Measurements from ENCODE around the gene CARM1. TPM values are rescaled to one million over a fixed set of nuclear protein-coding genes. Genes with fewer than 3 reads are reported as not detected.

The CARM1 gene
- total and polyA plus RNA-seq, 2 of the 13 experiments (the other 11 are each of a cell fraction or from before 2014, with no cell fraction given), result 27.6 to 55.8 TPM

GRCh38 chr19:10835754-10836478 lies 35.4 kb upstream of the CARM1 start, which contains the start of gene TMED1 (continued):
- TF ChIP-seq ZFP91 (CRISPR knock-in tag; IDR thresholded peaks at IDR 0.05; ENCODE audit: borderline replicate concordance), result peak; percentile 100
- peak; percentile 44 for TF ChIP-seq TAF15 (IDR thresholded peaks at IDR 0.05; ENCODE audit: low read depth, low read length, poor library complexity, severe bottlenecking)
- TF ChIP-seq ZNF737 (CRISPR knock-in tag; IDR thresholded peaks at IDR 0.05; ENCODE audit: borderline replicate concordance), result no peak; the same call in 1 of the 2 replicates
- no peak for TF ChIP-seq EP300 (IDR thresholded peaks at IDR 0.05; ENCODE audit: low read depth in 2 of 2, low read length in 2 of 2)
- no peak for TF ChIP-seq EP300 (CRISPR knock-in tag; IDR thresholded peaks at IDR 0.05; ENCODE audit: borderline replicate concordance)
- peak; percentile 64; the same call in 1 of the 2 replicates for TF ChIP-seq CREM (IDR thresholded peaks at IDR 0.05)
- no peak for TF ChIP-seq CREM (CRISPR knock-in tag; IDR thresholded peaks at IDR 0.05)
- no peak; the same call in 1 of the 2 replicates for TF ChIP-seq JUN (CRISPR knock-in tag; IDR thresholded peaks at IDR 0.05)
- TF ChIP-seq PRMT3 (CRISPR knock-in tag; IDR thresholded peaks at IDR 0.05; ENCODE audit: borderline replicate concordance, low read depth), result no peak
- TF ChIP-seq POLR2AphosphoS2 (IDR thresholded peaks at IDR 0.05; ENCODE audit: low read depth, low read length), result peak; percentile 39; the same call in 1 of the 2 replicates
- TF ChIP-seq HHEX (CRISPR knock-in tag; IDR thresholded peaks at IDR 0.05), result no peak
- no peak for TF ChIP-seq BATF2 (CRISPR knock-in tag; IDR thresholded peaks at IDR 0.05)
- no peak; the same call in 1 of the 2 replicates for TF ChIP-seq ZNF75D (CRISPR knock-in tag; IDR thresholded peaks at IDR 0.05; ENCODE audit: borderline replicate concordance)
- TF ChIP-seq TCF12 (IDR thresholded peaks at IDR 0.05), result no peak
- no peak for TF ChIP-seq TCF12 (CRISPR knock-in tag; IDR thresholded peaks at IDR 0.05)
- TF ChIP-seq NCOA5 (CRISPR knock-in tag; IDR thresholded peaks at IDR 0.05), result no peak
- no peak for TF ChIP-seq ZNF143 (CRISPR knock-in tag; IDR thresholded peaks at IDR 0.05)
- no peak for TF ChIP-seq ZNF598 (CRISPR knock-in tag; IDR thresholded peaks at IDR 0.05; ENCODE audit: borderline replicate concordance)
- TF ChIP-seq MAZ (IDR thresholded peaks at IDR 0.05; ENCODE audit: borderline replicate concordance, low read depth, low read length), result no peak
- TF ChIP-seq MAZ (CRISPR knock-in tag; IDR thresholded peaks at IDR 0.05; ENCODE audit: low read depth), result peak; percentile 73
- TF ChIP-seq KLF12 (CRISPR knock-in tag; IDR thresholded peaks at IDR 0.05; ENCODE audit: borderline replicate concordance), result no peak
- TF ChIP-seq HDAC6 (IDR thresholded peaks at IDR 0.05; ENCODE audit: low read depth, low read length), result 0 out of 2 replicates have a peak, but pooled peaks have one; percentile 70
- TF ChIP-seq ETS1 (CRISPR knock-in tag; IDR thresholded peaks at IDR 0.05), result peak; percentile 11; the same call in 1 of the 2 replicates
- TF ChIP-seq RXRA (CRISPR knock-in tag; IDR thresholded peaks at IDR 0.05), result peak; percentile 53; the same call in 1 of the 2 replicates
- TF ChIP-seq ZNF180 (CRISPR knock-in tag; IDR thresholded peaks at IDR 0.05; ENCODE audit: borderline replicate concordance, low read depth), result no peak
- no peak for TF ChIP-seq HMG20A (CRISPR knock-in tag; IDR thresholded peaks at IDR 0.05; ENCODE audit: borderline replicate concordance)
- 0 out of 2 replicates have a peak, but pooled peaks have one; percentile 23 for TF ChIP-seq MEIS2 (CRISPR knock-in tag; IDR thresholded peaks at IDR 0.05)
- peak; percentile 70 for TF ChIP-seq NFYB (CRISPR knock-in tag; IDR thresholded peaks at IDR 0.05)
- TF ChIP-seq CEBPG (CRISPR knock-in tag; IDR thresholded peaks at IDR 0.05), result 0 out of 2 replicates have a peak, but pooled peaks have one; percentile 1
- TF ChIP-seq ATRX (CRISPR knock-in tag; IDR thresholded peaks at IDR 0.05; ENCODE audit: borderline replicate concordance), result no peak
